HG02678 (cell line): ENCODE data around the gene RTL9.
"Not testable (repeated sequence)": the region's sequence is repeated elsewhere in the genome, so short reads cannot be mapped to it uniquely, and the experiment has no call there.

Experiments used
- ATAC-seq: cut with Tn5 transposase; IDR thresholded peaks from one replicate; pipeline ENCODE4 v1.9.1; 2021; ENCODE audit warnings: mild to moderate bottlenecking, moderate library complexity; ENCODE audit not compliant: unreplicated experiment

The RTL9 gene

GRCh38 chrX:110403441-110404238 is 45.0 kb downstream of the RTL9 start:
- ATAC-seq: no peak

- no peak for ATAC-seq
These were observed 45.7 kb downstream of the RTL9 start for GRCh38 chrX:110404376-110404775.

DNA sequence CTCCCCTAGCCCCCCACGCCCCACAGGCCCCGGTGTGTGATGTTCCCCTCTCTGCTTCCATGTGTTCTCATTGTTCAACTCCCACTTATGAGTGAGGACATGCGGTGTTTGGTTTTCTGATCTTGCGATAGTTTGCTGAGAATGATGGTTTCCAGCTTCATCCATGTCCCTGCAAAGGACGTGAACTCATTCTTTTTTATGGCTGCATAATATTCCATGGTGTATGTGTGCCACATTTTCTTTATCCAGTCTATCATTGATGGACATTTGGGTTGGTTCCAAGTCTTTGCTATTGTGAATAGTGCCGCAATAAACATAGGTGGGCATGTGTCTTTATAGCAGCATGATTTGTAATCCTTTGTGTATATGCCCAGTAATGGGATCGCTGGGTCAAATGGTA is 47.6 kb downstream of the RTL9 start:
- not testable (repeated sequence) for ATAC-seq

DNA sequence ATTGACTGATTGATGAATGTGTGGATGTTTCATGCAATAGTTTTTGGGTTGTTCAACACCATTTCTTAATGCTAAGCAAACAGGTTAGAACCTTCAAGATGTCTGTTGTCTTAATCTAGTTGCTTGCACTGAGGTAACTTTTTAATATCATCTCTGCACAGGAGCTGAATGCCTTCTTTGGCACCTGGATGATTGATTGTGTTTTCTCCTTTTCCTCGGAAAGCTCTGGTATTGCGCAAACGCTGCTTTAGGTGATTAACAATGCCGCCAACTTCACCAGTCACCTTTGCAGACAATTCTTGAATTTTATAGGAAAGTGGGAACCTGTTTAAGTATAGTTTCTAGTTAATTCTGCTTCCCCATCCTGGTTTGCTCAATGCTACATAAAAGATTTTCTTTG is 48.2 kb downstream of the RTL9 start:
- no peak for ATAC-seq

DNA sequence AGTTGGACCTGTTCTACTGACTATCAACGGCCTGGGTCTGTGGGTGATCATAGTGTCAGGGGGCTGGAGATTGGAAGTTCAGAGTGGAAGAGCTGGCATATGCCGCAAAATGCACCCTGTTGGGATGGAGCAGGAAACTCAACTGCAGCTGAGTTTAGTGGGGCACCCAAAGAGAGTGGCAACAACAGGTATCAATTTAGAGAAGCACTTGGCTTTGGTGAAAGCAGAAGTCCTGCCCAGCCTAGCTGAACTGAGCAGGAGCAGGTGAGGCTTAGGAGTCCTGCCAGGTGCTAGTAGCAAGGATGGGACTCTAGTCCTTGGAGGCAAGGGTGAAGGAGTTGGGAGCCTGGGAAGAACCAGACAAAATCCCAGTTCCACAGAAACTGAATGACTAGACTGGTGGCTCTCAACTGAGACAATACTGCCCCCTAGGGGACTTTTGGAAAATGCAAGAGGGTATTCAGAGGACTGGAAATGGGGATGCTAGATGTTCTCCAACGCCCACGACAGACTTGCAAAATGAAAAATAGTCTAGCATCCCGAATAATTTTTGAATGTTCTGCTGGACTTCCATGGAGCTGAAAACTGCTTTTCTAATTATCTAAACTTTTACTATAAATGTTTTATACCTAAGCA is 49.4 kb downstream of the RTL9 start:
- ATAC-seq: no peak
